Suprapubic skin (tissue), 3 donors: Measurements from ENCODE around the gene MN1.

Source experiments
- CTCF ChIP-seq, 2 donors: fragments of 200-600 bp in 1 of 2; fragments of 450-650 bp in 1 of 2; sonication (generic) in 1 of 2; IDR thresholded peaks; one replicate each; pipeline ENCODE4 v1.5.1; 2016 to 2019; ENCODE audit warnings: antibody characterized with exemption in 2 of 2, mild to moderate bottlenecking in 1 of 2, moderate library complexity in 1 of 2
- POLR2A ChIP-seq, 2 donors: fragments of 450-650 bp; IDR thresholded peaks; one replicate each; pipeline ENCODE4 v1.6.1; 2017; ENCODE audit warnings: antibody characterized with exemption in 2 of 2, mild to moderate bottlenecking in 2 of 2, moderate library complexity in 2 of 2

- TF ChIP-seq POLR2A (IDR thresholded peaks at IDR 0.05) (no peak), CTCF (IDR thresholded peaks at IDR 0.05) (no peak)
These were observed 33.0 kb upstream of the MN1 start for GRCh38 chr22:27834364-27835185.
